CD14-positive monocyte (primary cell): ENCODE data around the gene HUWE1. TPM values are rescaled to one million over a fixed set of nuclear protein-coding genes. Genes with fewer than 3 reads are reported as not detected.

Source experiments
- DNase-seq, 3 donors: peaks; one replicate each; pipeline ENCODE4 v3.0.0-alpha.2; 2011 to 2022
- H2AFZ ChIP-seq: 2 replicates; pipeline ENCODE4 v1.6.0; 2012; ENCODE audit warnings: mild to moderate bottlenecking, low read depth, low read length, inconsistent platforms; ENCODE audit not compliant: insufficient read depth, poor library complexity, severe bottlenecking
- H3K27ac ChIP-seq, 2 donors: 1 replicate in 1 of 2; 2 replicates in 1 of 2; pipeline ENCODE4 v1.5.1; 2012 to 2013; ENCODE audit warnings: low read length in 2 of 2, control low read depth in 1 of 2, inconsistent platforms in 1 of 2, low read depth in 1 of 2, mild to moderate bottlenecking in 1 of 2
- H3K27me3 ChIP-seq, 2 donors: one replicate each; pipeline versions ENCODE4 v1.6.0 to v1.6.1; 2011 to 2013; ENCODE audit warnings: low read length in 2 of 2; ENCODE audit not compliant: control insufficient read depth in 2 of 2, insufficient read depth in 2 of 2
- H3K36me3 ChIP-seq, 2 donors: replicated peaks in 1 of 2; 1 replicate in 1 of 2; 2 replicates in 1 of 2; pipeline versions ENCODE4 v1.5.1 to v1.6.1; 2012 to 2013; ENCODE audit warnings: low read length in 2 of 2, control low read depth in 1 of 2, inconsistent platforms in 1 of 2, mild to moderate bottlenecking in 1 of 2; ENCODE audit not compliant: insufficient read depth in 2 of 2, control insufficient read depth in 1 of 2
- H3K4me1 ChIP-seq, 2 donors: 1 replicate in 1 of 2; 2 replicates in 1 of 2; pipeline versions ENCODE4 v1.5.1 to v1.6.1; 2012 to 2013; ENCODE audit warnings: low read length in 2 of 2, control low read depth in 1 of 2, inconsistent platforms in 1 of 2, mild to moderate bottlenecking in 1 of 2, moderate library complexity in 1 of 2; ENCODE audit not compliant: insufficient read depth in 2 of 2, control insufficient read depth in 1 of 2
- H3K4me2 ChIP-seq: replicated peaks from 2 replicates; pipeline ENCODE3; 2012; ENCODE audit warnings: low read length, moderate library complexity, mild to moderate bottlenecking; ENCODE audit not compliant: poor library complexity, severe bottlenecking; ENCODE audit errors: extremely low read depth
- H3K4me3 ChIP-seq, 3 experiments: fragments of 200-600 bp in 1 of 3; sonication (generic) in 1 of 3; replicated peaks in 1 of 3; 1 replicate in 2 of 3; 2 replicates in 1 of 3; pipeline ENCODE4 v1.5.1; 2011 to 2013; ENCODE audit warnings: low read length in 3 of 3, mild to moderate bottlenecking in 3 of 3, control low read depth in 2 of 3, low read depth in 2 of 3, inconsistent platforms in 1 of 3, moderate library complexity in 1 of 3
- H3K79me2 ChIP-seq: 2 replicates; pipeline ENCODE4 v1.6.0; 2012; ENCODE audit warnings: mild to moderate bottlenecking, control low read depth, inconsistent platforms, low read length, moderate library complexity; ENCODE audit not compliant: insufficient read depth
- H3K9ac ChIP-seq: 2 replicates; pipeline ENCODE4 v1.6.0; 2017; ENCODE audit warnings: low read length, mild to moderate bottlenecking; ENCODE audit not compliant: insufficient read depth, poor library complexity, severe bottlenecking
- H3K9me3 ChIP-seq, 2 donors: replicated peaks in 1 of 2; 1 replicate in 1 of 2; 2 replicates in 1 of 2; pipeline versions ENCODE4 v1.5.1 to v1.6.1; 2012 to 2013; ENCODE audit warnings: low read length in 2 of 2, control low read depth in 1 of 2; ENCODE audit not compliant: control insufficient read depth in 1 of 2, insufficient read depth in 1 of 2
- H4K20me1 ChIP-seq: 2 replicates; pipeline ENCODE4 v1.6.0; 2012; ENCODE audit warnings: mild to moderate bottlenecking, low read length, control low read depth, moderate library complexity; ENCODE audit not compliant: insufficient read depth
- H3K27ac Mint-ChIP-seq, 7 donors: one replicate each; pipeline ENCODE4 v1.8.0; 2020; ENCODE audit warnings: mild to moderate bottlenecking in 7 of 7, mixed read lengths in 7 of 7, moderate library complexity in 6 of 7, inconsistent platforms in 2 of 7
- H3K27me3 Mint-ChIP-seq, 3 donors: one replicate each; pipeline ENCODE4 v1.8.0; 2021 to 2022; ENCODE audit warnings: low read depth in 3 of 3, mild to moderate bottlenecking in 3 of 3, mixed read lengths in 3 of 3, moderate library complexity in 3 of 3, inconsistent platforms in 1 of 3
- H3K36me3 Mint-ChIP-seq, 2 donors: one replicate each; pipeline ENCODE4 v1.8.0; 2020; ENCODE audit warnings: mixed read lengths in 2 of 2, inconsistent platforms in 1 of 2, mild to moderate bottlenecking in 1 of 2
- H3K4me1 Mint-ChIP-seq: one replicate; pipeline ENCODE4 v1.8.0; 2020; ENCODE audit warnings: mild to moderate bottlenecking, mixed read lengths
- H3K4me3 Mint-ChIP-seq, 2 donors: one replicate each; pipeline ENCODE4 v1.8.0; 2020; ENCODE audit warnings: mild to moderate bottlenecking in 2 of 2, mixed read lengths in 2 of 2, moderate library complexity in 1 of 2
- H3K9me3 Mint-ChIP-seq, 7 donors: one replicate each; pipeline ENCODE4 v1.8.0; 2020 to 2022; ENCODE audit warnings: mixed read lengths in 7 of 7, mild to moderate bottlenecking in 6 of 7, moderate library complexity in 6 of 7, inconsistent platforms in 2 of 7
- CTCF ChIP-seq: fragments of 200-600 bp; IDR thresholded peaks from one replicate; pipeline ENCODE4 v1.8.0; 2022; ENCODE audit warnings: antibody characterized with exemption, mild to moderate bottlenecking
- WGBS: methylation state at CpG from one replicate; pipeline ENCODE4 v1.1.5; 2013; ENCODE audit warnings: missing lambda C conversion rate; ENCODE audit not compliant: insufficient coverage; 5-methylcytosine and 5-hydroxymethylcytosine counted together
- intact Hi-C, 2 donors: fragments of 100-400 bp; cut with micrococcal nuclease; formaldehyde crosslinking; loops; one replicate each; pipeline versions ENCODE4 v1.15.0 to v1.15.1; 2023
- polyA plus RNA-seq, 3 donors: library from polyadenylated mRNA; depleted of rRNA in 1 of 3; unstranded in 2 of 3; stranded (reverse) in 1 of 3; fragments of 300-500 nt in 2 of 3; fragments of >200 nt in 1 of 3; fragmentation: Illumina TruSeq in 2 of 3; gene quantifications; 1 replicate in 2 of 3; 2 replicates in 1 of 3; pipeline ENCODE4 v1.2.3, GENCODE V29; 2012 to 2021

The HUWE1 gene
- polyA plus RNA-seq, 3 donors = 1.8 to 31.1 (median 4.3) TPM

DNA sequence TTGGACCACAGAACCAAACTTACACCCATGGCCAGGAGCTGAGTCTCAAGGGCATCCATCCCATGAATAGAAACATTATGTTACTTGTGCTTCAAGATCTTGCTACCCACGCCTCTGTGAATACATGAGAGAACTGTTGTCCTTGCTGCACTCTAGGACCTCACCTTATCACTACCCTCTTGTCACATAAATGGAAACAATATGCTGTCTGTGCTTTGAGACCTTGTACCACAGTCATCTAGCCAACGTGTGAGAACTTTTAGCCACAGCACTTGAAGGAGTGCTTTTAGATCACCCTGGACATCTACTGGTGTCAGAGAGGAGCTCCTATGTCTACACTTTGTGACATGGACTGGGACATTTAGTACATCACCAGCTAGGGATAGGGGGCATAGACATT lies 30.7 kb upstream of the HUWE1 start:
- no peak overlapping the region for H2AFZ ChIP-seq
- no peaks in the 10 kb centered on the region for H3K27me3 ChIP-seq
- no peak overlapping the region for H3K9ac ChIP-seq
- no peaks in the 10 kb centered on the region for H3K36me3 ChIP-seq
- no peaks in the 10 kb centered on the region for H4K20me1 ChIP-seq
- H3K4me1 Mint-ChIP-seq = peaks cover 34% of the 10 kb centered on the region
- H3K9me3 Mint-ChIP-seq = peaks cover 0 to 8% (median 4%) of the 10 kb centered on the region in 7 donors
- no peak overlapping the region for H3K4me3 ChIP-seq
- peaks cover 0 to 13% (median 2%) of the 10 kb centered on the region in 3 donors for H3K27me3 Mint-ChIP-seq
- peak overlapping the region in 1 of 7 donors; percentile 37 for H3K27ac Mint-ChIP-seq
- no peaks in the 10 kb centered on the region for H3K79me2 ChIP-seq
- H3K9me3 ChIP-seq = no peaks in the 10 kb centered on the region
- peaks cover 27% of the 10 kb centered on the region in 2 donors for H3K4me1 ChIP-seq
- no peak for TF ChIP-seq CTCF
- intact Hi-C loops = no loop called here
- DNase-seq = no peak
- no peak overlapping the region for H3K4me2 ChIP-seq
- no CpG with 5 or more reads among the region's 2 CpGs for WGBS
- H3K4me3 Mint-ChIP-seq = no peak overlapping the region
- H3K27ac ChIP-seq = no peak overlapping the region
- H3K36me3 Mint-ChIP-seq = no peaks in the 10 kb centered on the region

DNA sequence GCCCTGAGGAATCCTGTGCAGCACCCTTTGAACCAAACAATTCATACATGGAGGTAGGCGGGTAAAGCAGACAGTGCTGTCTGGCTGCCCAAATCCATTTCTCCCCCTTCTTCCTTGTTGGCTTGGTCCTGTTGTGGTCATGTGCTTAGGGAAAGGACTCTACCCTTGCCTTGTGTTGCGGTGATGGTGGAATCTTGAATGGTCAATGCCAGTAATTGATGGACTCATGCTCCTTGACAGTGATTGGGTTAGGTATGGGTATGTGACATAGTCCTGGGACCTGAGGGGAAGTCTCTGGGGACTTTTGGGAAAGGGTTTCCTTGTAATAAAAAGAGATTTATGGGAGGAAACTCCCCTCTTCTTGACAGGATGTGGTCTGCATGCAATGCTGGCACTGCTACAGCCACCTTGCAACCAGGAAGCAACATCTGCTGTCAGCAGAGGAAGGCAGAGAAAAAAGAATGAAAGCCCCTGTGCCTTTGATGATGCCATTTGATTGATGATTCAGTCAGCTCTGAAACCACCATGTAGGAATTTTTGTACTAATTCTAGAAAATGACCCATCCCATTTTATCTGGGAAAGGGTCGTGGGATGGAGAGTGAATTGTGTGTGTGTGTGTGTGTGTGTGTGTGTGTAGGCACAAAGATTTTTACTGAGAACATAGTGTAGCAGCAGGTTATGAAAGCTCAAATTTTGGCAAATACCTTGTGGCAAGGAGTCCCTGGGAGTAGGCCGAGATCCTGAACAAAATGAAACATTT lies 30.0 kb upstream of the HUWE1 start:
- Histone ChIP-seq H3K4me2 (no peak overlapping the region), H3K27ac (no peak overlapping the region), H2AFZ (no peak overlapping the region), H3K27me3 (no peaks in the 10 kb centered on the region), H3K4me1 (peaks cover 27% of the 10 kb centered on the region in 2 donors), H3K9ac (no peak overlapping the region), H3K36me3 (no peaks in the 10 kb centered on the region), H3K9me3 (no peaks in the 10 kb centered on the region), H3K79me2 (no peaks in the 10 kb centered on the region), H4K20me1 (no peaks in the 10 kb centered on the region), H3K4me3 (no peak overlapping the region)
- Mint-ChIP-seq H3K4me3 (no peak overlapping the region), H3K36me3 (no peaks in the 10 kb centered on the region), H3K27ac (peak overlapping the region in 1 of 7 donors; percentile 37), H3K27me3 (peaks cover 0 to 16% (median 2%) of the 10 kb centered on the region in 3 donors), H3K4me1 (peaks cover 34% of the 10 kb centered on the region), H3K9me3 (peaks cover 0 to 8% (median 4%) of the 10 kb centered on the region in 7 donors)
- WGBS = no CpG with 5 or more reads among the region's 4 CpGs
- TF ChIP-seq CTCF = no peak
- intact Hi-C loops = no loop called here
- peak in 1 of 3 donors; percentile 69 for DNase-seq
